Activated CD4-positive, alpha-beta T cell treated with anti-CD3 and anti-CD28 coated beads, Interleukin-2, amount 10 ng/mL, durations not matched to agents 7 days and 5 days (primary cell): Measurements from ENCODE around the gene CFTR. TPM values are rescaled to one million over a fixed set of nuclear protein-coding genes. Genes with fewer than 3 reads are reported as not detected.
"Not testable (repeated sequence)": the region's sequence is repeated elsewhere in the genome, so short reads cannot be mapped to it uniquely, and the experiment has no call there.

ENCODE experiments used
- CTCF ChIA-PET: fragments of 350-600 bp; sonication (Branson Sonifier 250); formaldehyde crosslinking; loops from one replicate; lab custom pipeline; 2021; ENCODE audit warnings: antibody characterized with exemption; lab: Charles Lee
- POLR2A ChIA-PET: fragments of 350-600 bp; sonication (Branson Sonifier 250); formaldehyde crosslinking; loops from one replicate; lab custom pipeline; 2021; ENCODE audit warnings: antibody characterized with exemption; lab: Charles Lee
- DNase-seq: peaks from one replicate; pipeline ENCODE4 v3.0.0-alpha.2; 2020
- H3K27ac Mint-ChIP-seq: one replicate; pipeline ENCODE4 v1.8.0; 2021; ENCODE audit warnings: mild to moderate bottlenecking, moderate library complexity, mixed read lengths
- H3K27me3 Mint-ChIP-seq: one replicate; pipeline ENCODE4 v1.8.0; 2021; ENCODE audit warnings: mixed read lengths
- H3K36me3 Mint-ChIP-seq: one replicate; pipeline ENCODE4 v1.8.0; 2021; ENCODE audit warnings: low read depth, mixed read lengths
- H3K4me1 Mint-ChIP-seq: one replicate; pipeline ENCODE4 v1.8.0; 2021; ENCODE audit warnings: mixed read lengths
- H3K4me3 Mint-ChIP-seq: one replicate; pipeline ENCODE4 v1.8.0; 2021; ENCODE audit warnings: mild to moderate bottlenecking, moderate library complexity, mixed read lengths
- H3K9me3 Mint-ChIP-seq: one replicate; pipeline ENCODE4 v1.8.0; 2021; ENCODE audit warnings: mixed read lengths
- total RNA-seq, 2 experiments: library from RNA; stranded (reverse); gene quantifications; one replicate each; pipeline ENCODE4 v1.2.3, GENCODE V29; 2021

CFTR gene
- total RNA-seq, 2 experiments from 2014 or later = not detected

GRCh38 chr7:117690147-117690546, 210.3 kb downstream of the CFTR start:
- DNase-seq = no peak
- POLR2A ChIA-PET = no interaction called here
- no peaks in the 10 kb centered on the region for H3K36me3 Mint-ChIP-seq
- CTCF ChIA-PET = interaction anchor here (0.6 kb wide), 1 partner anchor 384 kb away, joined by 3 read pairs; no protein-coding TSS in a partner anchor
- H3K4me3 Mint-ChIP-seq = no peak overlapping the region
- H3K4me1 Mint-ChIP-seq = no peaks in the 10 kb centered on the region
- no peaks in the 10 kb centered on the region for H3K9me3 Mint-ChIP-seq
- H3K27ac Mint-ChIP-seq = no peak overlapping the region
- no peaks in the 10 kb centered on the region for H3K27me3 Mint-ChIP-seq

- ChIA-PET CTCF (no interaction called here), POLR2A (no interaction called here)
- Mint-ChIP-seq H3K27ac (no peak overlapping the region), H3K9me3 (no peaks in the 10 kb centered on the region), H3K36me3 (no peaks in the 10 kb centered on the region), H3K4me1 (no peaks in the 10 kb centered on the region), H3K27me3 (no peaks in the 10 kb centered on the region), H3K4me3 (no peak overlapping the region)
- DNase-seq = no peak
Measured at GRCh38 chr7:117692338-117692737, 212.5 kb downstream of the CFTR start.

GRCh38 chr7:117698018-117698417, 218.2 kb downstream of the CFTR start:
- no peak overlapping the region for H3K4me3 Mint-ChIP-seq
- no peaks in the 10 kb centered on the region for H3K4me1 Mint-ChIP-seq
- H3K9me3 Mint-ChIP-seq = no peaks in the 10 kb centered on the region
- POLR2A ChIA-PET = no interaction called here
- no peak for DNase-seq
- no peaks in the 10 kb centered on the region for H3K27me3 Mint-ChIP-seq
- no peak overlapping the region for H3K27ac Mint-ChIP-seq
- H3K36me3 Mint-ChIP-seq = no peaks in the 10 kb centered on the region
- CTCF ChIA-PET = no interaction called here

GRCh38 chr7:117704063-117704462, 224.2 kb downstream of the CFTR start:
- CTCF ChIA-PET = no interaction called here
- Mint-ChIP-seq H3K27ac (no peak overlapping the region), H3K4me1 (no peaks in the 10 kb centered on the region), H3K9me3 (no peaks in the 10 kb centered on the region), H3K36me3 (no peaks in the 10 kb centered on the region), H3K4me3 (no peak overlapping the region), H3K27me3 (peaks cover 2% of the 10 kb centered on the region)
- POLR2A ChIA-PET = no interaction called here
- DNase-seq = no peak

- Mint-ChIP-seq H3K4me1 (no peaks in the 10 kb centered on the region), H3K4me3 (no peak overlapping the region), H3K27me3 (peaks cover 2% of the 10 kb centered on the region), H3K36me3 (no peaks in the 10 kb centered on the region), H3K9me3 (no peaks in the 10 kb centered on the region), H3K27ac (no peak overlapping the region)
- POLR2A ChIA-PET = no interaction called here
- CTCF ChIA-PET = no interaction called here
- DNase-seq = no peak
Measured at GRCh38 chr7:117705630-117706029, 225.8 kb downstream of the CFTR start.

- ChIA-PET POLR2A (no interaction called here), CTCF (no interaction called here)
Measured at GRCh38 chr7:117706210-117706609, 226.4 kb downstream of the CFTR start.

GRCh38 chr7:117707080-117707479, 227.3 kb downstream of the CFTR start:
- H3K4me1 Mint-ChIP-seq = peaks cover 6% of the 10 kb centered on the region

More at GRCh38 chr7:117706210-117706609, 226.4 kb downstream of the CFTR start:
- Mint-ChIP-seq H3K27me3 (peaks cover 2% of the 10 kb centered on the region), H3K4me3 (no peak overlapping the region), H3K27ac (no peak overlapping the region), H3K9me3 (no peaks in the 10 kb centered on the region), H3K36me3 (no peaks in the 10 kb centered on the region), H3K4me1 (no peaks in the 10 kb centered on the region)
- no peak for DNase-seq

GRCh38 chr7:117708173-117708572, 228.3 kb downstream of the CFTR start:
- POLR2A ChIA-PET, H3K27me3 Mint-ChIP-seq, CTCF ChIA-PET, H3K27ac Mint-ChIP-seq, H3K36me3 Mint-ChIP-seq, H3K4me1 Mint-ChIP-seq, H3K4me3 Mint-ChIP-seq, DNase-seq, H3K9me3 Mint-ChIP-seq: not testable (repeated sequence)

More at GRCh38 chr7:117707080-117707479, 227.3 kb downstream of the CFTR start:
- H3K4me3 Mint-ChIP-seq = no peak overlapping the region
- H3K36me3 Mint-ChIP-seq = no peaks in the 10 kb centered on the region
- POLR2A ChIA-PET = no interaction called here
- CTCF ChIA-PET = no interaction called here
- no peaks in the 10 kb centered on the region for H3K9me3 Mint-ChIP-seq
- H3K27me3 Mint-ChIP-seq = peaks cover 2% of the 10 kb centered on the region
- no peak for DNase-seq
- no peak overlapping the region for H3K27ac Mint-ChIP-seq

GRCh38 chr7:117711556-117711955, 231.7 kb downstream of the CFTR start:
- Mint-ChIP-seq H3K36me3 (no peaks in the 10 kb centered on the region), H3K27ac (no peak overlapping the region), H3K4me1 (peaks cover 6% of the 10 kb centered on the region), H3K9me3 (no peaks in the 10 kb centered on the region), H3K27me3 (no peaks in the 10 kb centered on the region), H3K4me3 (no peak overlapping the region)
- POLR2A ChIA-PET = interaction anchor here (0.6 kb wide), 1 partner anchor 151 kb away, joined by 9 read pairs; no protein-coding TSS in a partner anchor
- no peak for DNase-seq
- CTCF ChIA-PET = no interaction called here

- Mint-ChIP-seq H3K27ac (no peak overlapping the region), H3K4me3 (no peak overlapping the region), H3K36me3 (no peaks in the 10 kb centered on the region), H3K9me3 (no peaks in the 10 kb centered on the region), H3K27me3 (no peaks in the 10 kb centered on the region), H3K4me1 (peaks cover 6% of the 10 kb centered on the region)
- CTCF ChIA-PET = interaction anchor here (1.1 kb wide), 1 partner anchor 13 kb away, joined by 3 read pairs; no protein-coding TSS in a partner anchor
- POLR2A ChIA-PET = no interaction called here
- DNase-seq = peak; percentile 18
Measured at GRCh38 chr7:117715784-117716445, 236.1 kb downstream of the CFTR start.

- ChIA-PET POLR2A (no interaction called here), CTCF (interaction anchor here (1.1 kb wide), 1 partner anchor 12 kb away, joined by 3 read pairs; no protein-coding TSS in a partner anchor)
- Mint-ChIP-seq H3K4me3 (no peak overlapping the region), H3K9me3 (no peaks in the 10 kb centered on the region), H3K27me3 (no peaks in the 10 kb centered on the region), H3K36me3 (no peaks in the 10 kb centered on the region), H3K4me1 (peaks cover under 1% of the 10 kb centered on the region), H3K27ac (no peak overlapping the region)
- no peak for DNase-seq
Measured at GRCh38 chr7:117716707-117717299, 237.0 kb downstream of the CFTR start.

GRCh38 chr7:117717357-117717756, 237.5 kb downstream of the CFTR start:
- H3K27ac Mint-ChIP-seq = no peak overlapping the region
- H3K27me3 Mint-ChIP-seq = no peaks in the 10 kb centered on the region
- no peaks in the 10 kb centered on the region for H3K9me3 Mint-ChIP-seq
- DNase-seq = no peak
- ChIA-PET POLR2A (no interaction called here), CTCF (no interaction called here)
- no peaks in the 10 kb centered on the region for H3K36me3 Mint-ChIP-seq
- no peak overlapping the region for H3K4me3 Mint-ChIP-seq
- no peaks in the 10 kb centered on the region for H3K4me1 Mint-ChIP-seq
